Progenitor cell of endocrine pancreas (in vitro differentiated cells): ENCODE measurements around the gene KRT222. TPM values are rescaled to one million over a fixed set of nuclear protein-coding genes. Genes with fewer than 3 reads are reported as not detected.

Experiments used
- DNase-seq: peaks from one replicate; pipeline ENCODE4 v3.0.0; 2021; ENCODE audit warnings: low spot score; ENCODE audit not compliant: unreplicated experiment
- H3K27ac Mint-ChIP-seq: 2 replicates; pipeline ENCODE4 v1.8.0; 2021; ENCODE audit warnings: mild to moderate bottlenecking, moderate library complexity, mixed read lengths
- H3K27me3 Mint-ChIP-seq: 2 replicates; pipeline ENCODE4 v1.8.0; 2021; ENCODE audit warnings: mixed read lengths
- H3K36me3 Mint-ChIP-seq: 2 replicates; pipeline ENCODE4 v1.8.0; 2022; ENCODE audit warnings: mixed read lengths; ENCODE audit not compliant: insufficient read depth
- H3K4me1 Mint-ChIP-seq: 2 replicates; pipeline ENCODE4 v1.8.0; 2021; ENCODE audit warnings: low read depth, mixed read lengths
- H3K4me3 Mint-ChIP-seq: 2 replicates; pipeline ENCODE4 v1.8.0; 2021; ENCODE audit warnings: low read depth, mild to moderate bottlenecking, moderate library complexity, mixed read lengths
- H3K9me3 Mint-ChIP-seq: 2 replicates; pipeline ENCODE4 v1.8.0; 2021; ENCODE audit warnings: low read depth, mixed read lengths
- CTCF ChIP-seq: fragments of 200-600 bp; sonication (generic); IDR thresholded peaks from one replicate; pipeline ENCODE4 v1.5.0; 2021; ENCODE audit warnings: antibody characterized with exemption, mild to moderate bottlenecking; ENCODE audit not compliant: unreplicated experiment
- total RNA-seq: library from RNA; stranded (reverse); gene quantifications from 2 replicates; pipeline ENCODE4 v1.2.1, GENCODE V29; 2021

Gene KRT222
- total RNA-seq, 1 donor from 2014 or later: 0.36 TPM

- peak overlapping the region; percentile 62 for H3K27ac Mint-ChIP-seq
- H3K9me3 Mint-ChIP-seq: no peaks in the 10 kb centered on the region
- no peak for TF ChIP-seq CTCF
- peaks cover 16% of the 10 kb centered on the region for H3K4me1 Mint-ChIP-seq
- no peak for DNase-seq
- H3K4me3 Mint-ChIP-seq: peak overlapping the region; percentile 22
- H3K27me3 Mint-ChIP-seq: peaks cover 13% of the 10 kb centered on the region
- no peaks in the 10 kb centered on the region for H3K36me3 Mint-ChIP-seq
These were observed 1.4 kb upstream of the KRT222 start for GRCh38 chr17:40666331-40666730.

GRCh38 chr17:40663252-40663651 lies 1.7 kb downstream of the KRT222 start:
- DNase-seq: no peak
- no peaks in the 10 kb centered on the region for H3K9me3 Mint-ChIP-seq
- no peak overlapping the region for H3K27ac Mint-ChIP-seq
- H3K4me1 Mint-ChIP-seq: peaks cover 16% of the 10 kb centered on the region
- H3K36me3 Mint-ChIP-seq: no peaks in the 10 kb centered on the region
- H3K27me3 Mint-ChIP-seq: peaks cover 13% of the 10 kb centered on the region
- no peak overlapping the region for H3K4me3 Mint-ChIP-seq
- TF ChIP-seq CTCF: no peak

GRCh38 chr17:40659911-40660310 lies 5.1 kb downstream of the KRT222 start:
- TF ChIP-seq CTCF: no peak
- Mint-ChIP-seq H3K4me1 (peaks cover 8% of the 10 kb centered on the region), H3K27ac (no peak overlapping the region)

GRCh38 chr17:40658396-40658795 lies 6.6 kb downstream of the KRT222 start:
- no peaks in the 10 kb centered on the region for H3K36me3 Mint-ChIP-seq
- H3K27me3 Mint-ChIP-seq: peaks cover 4% of the 10 kb centered on the region
- no peak overlapping the region for H3K27ac Mint-ChIP-seq
- H3K4me1 Mint-ChIP-seq: peaks cover 6% of the 10 kb centered on the region
- H3K4me3 Mint-ChIP-seq: no peak overlapping the region
- TF ChIP-seq CTCF: no peak
- no peaks in the 10 kb centered on the region for H3K9me3 Mint-ChIP-seq
- DNase-seq: no peak

More at GRCh38 chr17:40659911-40660310, 5.1 kb downstream of the KRT222 start:
- Mint-ChIP-seq H3K9me3 (no peaks in the 10 kb centered on the region), H3K27me3 (peaks cover 10% of the 10 kb centered on the region), H3K36me3 (no peaks in the 10 kb centered on the region), H3K4me3 (no peak overlapping the region)
- no peak for DNase-seq

GRCh38 chr17:40651939-40652338 lies 13.0 kb downstream of the KRT222 start:
- no peaks in the 10 kb centered on the region for H3K27me3 Mint-ChIP-seq

More at GRCh38 chr17:40651939-40652338, 13.0 kb downstream of the KRT222 start:
- no peak overlapping the region for H3K4me3 Mint-ChIP-seq
- DNase-seq: no peak
- no peaks in the 10 kb centered on the region for H3K36me3 Mint-ChIP-seq
- peaks cover 14% of the 10 kb centered on the region for H3K4me1 Mint-ChIP-seq
- H3K27ac Mint-ChIP-seq: no peak overlapping the region
- TF ChIP-seq CTCF: no peak
- H3K9me3 Mint-ChIP-seq: no peaks in the 10 kb centered on the region
